Measurements from ENCODE around the gene IL20. TPM values are rescaled to one million over a fixed set of nuclear protein-coding genes. Genes with fewer than 3 reads are reported as not detected.

The IL20 gene
- total RNA-seq, 1 donor from 2014 or later: not detected

GRCh38 chr1:206900149-206900548 is 34.7 kb downstream of the IL20 start:
- DNase-seq (ENCODE audit: low spot score): no peak

DNA sequence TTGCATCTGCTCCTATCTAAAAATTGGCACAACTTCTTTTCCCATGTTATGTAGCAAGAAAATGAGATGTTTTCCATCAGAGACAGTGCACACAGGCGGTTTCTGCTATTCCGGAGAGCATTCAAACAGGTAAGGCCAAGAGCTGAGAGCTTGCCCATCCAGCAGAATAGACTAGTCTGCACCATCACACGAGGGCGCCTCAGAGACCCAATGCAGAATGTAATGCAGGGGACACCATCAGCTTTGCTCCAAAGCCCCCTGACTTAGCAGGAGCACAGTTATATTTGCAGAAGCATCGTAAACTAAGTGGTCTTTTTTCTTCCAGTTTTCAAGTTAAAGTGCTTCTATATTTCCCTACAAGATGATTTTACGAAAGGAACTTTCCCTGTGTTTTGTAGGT is 36.5 kb downstream of the IL20 start:
- DNase-seq (ENCODE audit: low spot score): no peak

GRCh38 chr1:206902702-206903101 is 37.3 kb downstream of the IL20 start:
- DNase-seq (ENCODE audit: low spot score): no peak

DNA sequence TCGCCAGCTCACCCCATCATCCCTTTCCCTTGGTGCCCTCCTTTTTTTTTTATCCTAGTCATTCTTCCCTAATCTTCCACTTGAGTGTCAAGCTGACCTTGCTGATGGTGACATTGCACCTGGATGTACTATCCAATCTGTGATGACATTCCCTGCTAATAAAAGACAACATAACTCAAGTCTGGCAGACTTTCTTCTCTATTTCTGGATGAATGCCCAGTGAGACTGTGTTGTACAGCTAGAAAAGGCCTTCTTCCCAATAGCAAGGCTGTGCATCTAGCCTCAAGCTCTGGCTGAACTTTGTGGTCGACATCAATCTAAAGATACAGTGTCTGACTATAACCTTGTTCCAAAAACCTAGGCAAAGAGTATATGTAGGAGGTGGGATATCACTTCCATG is 38.3 kb downstream of the IL20 start:
- DNase-seq (ENCODE audit: low spot score): no peak

- DNase-seq (ENCODE audit: low spot score): no peak
Measured at GRCh38 chr1:206904423-206905142, 39.2 kb downstream of the IL20 start.

- no peak for DNase-seq (ENCODE audit: low spot score)
Measured at GRCh38 chr1:206905295-206906164, 40.1 kb downstream of the IL20 start.

GRCh38 chr1:206907304-206907991 is 42.0 kb downstream of the IL20 start:
- no peak for DNase-seq (ENCODE audit: low spot score)

DNA sequence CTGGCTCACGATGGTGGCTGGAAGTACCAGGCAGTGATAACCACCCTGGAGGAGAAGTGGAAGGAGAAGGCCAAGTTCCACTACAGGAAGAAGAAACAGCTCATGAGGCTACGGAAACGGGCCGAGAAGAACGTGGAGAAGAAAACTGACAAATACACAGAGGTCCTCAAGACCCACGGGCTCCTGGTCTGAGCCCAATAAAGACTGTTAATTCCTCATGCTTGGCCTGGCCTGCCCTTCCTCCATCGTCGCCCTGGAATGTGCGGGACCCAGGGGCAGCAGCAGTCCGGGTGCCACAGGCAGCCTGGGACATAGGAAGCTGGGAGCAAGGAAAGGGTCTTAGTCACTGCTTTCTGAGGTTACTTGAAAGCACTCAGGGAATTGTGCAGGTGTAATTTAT is 42.6 kb downstream of the IL20 start:
- DNase-seq (ENCODE audit: low spot score): no peak

DNA sequence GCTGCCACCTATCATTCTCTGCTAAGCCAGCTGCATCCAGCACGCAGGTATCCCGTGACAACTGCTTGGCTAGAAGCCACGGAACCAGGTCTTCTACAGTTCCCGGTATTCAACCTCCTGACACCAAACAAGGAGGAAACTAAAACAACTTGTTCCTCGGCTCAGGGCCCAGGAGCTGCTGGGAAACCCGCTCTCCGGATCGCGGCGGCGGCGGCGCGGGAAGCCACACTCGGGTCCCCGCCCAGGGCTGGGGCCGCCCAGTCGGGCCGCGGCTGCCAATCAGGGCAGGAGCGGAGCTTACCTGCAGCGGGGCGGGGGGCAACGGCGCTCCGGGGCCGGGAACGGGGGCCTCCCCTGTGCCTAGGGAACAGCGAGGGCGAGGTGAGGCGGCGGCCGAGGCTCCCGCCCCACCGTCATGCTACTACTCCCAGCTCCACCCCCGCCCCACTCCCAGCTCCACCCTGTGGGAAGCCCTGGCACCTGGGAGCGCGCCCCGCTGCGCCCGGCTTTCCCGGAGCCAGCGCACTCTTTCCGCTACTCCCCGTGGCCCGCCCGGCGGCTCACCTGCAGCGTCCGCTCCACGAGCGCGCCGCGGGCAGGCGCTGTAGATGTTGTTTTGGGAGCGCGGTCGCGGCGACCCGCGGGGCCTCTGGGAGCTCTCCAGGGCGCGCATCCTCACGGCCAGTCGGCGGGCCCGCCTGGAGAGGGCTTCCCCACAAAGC is 43.9 kb downstream of the IL20 start:
- no peak for DNase-seq (ENCODE audit: low spot score)

- no peak for DNase-seq (ENCODE audit: low spot score)
Measured at GRCh38 chr1:206909883-206910318, 44.5 kb downstream of the IL20 start.

- DNase-seq (ENCODE audit: low spot score): no peak
Measured at GRCh38 chr1:206911064-206911663, 45.7 kb downstream of the IL20 start.

DNA sequence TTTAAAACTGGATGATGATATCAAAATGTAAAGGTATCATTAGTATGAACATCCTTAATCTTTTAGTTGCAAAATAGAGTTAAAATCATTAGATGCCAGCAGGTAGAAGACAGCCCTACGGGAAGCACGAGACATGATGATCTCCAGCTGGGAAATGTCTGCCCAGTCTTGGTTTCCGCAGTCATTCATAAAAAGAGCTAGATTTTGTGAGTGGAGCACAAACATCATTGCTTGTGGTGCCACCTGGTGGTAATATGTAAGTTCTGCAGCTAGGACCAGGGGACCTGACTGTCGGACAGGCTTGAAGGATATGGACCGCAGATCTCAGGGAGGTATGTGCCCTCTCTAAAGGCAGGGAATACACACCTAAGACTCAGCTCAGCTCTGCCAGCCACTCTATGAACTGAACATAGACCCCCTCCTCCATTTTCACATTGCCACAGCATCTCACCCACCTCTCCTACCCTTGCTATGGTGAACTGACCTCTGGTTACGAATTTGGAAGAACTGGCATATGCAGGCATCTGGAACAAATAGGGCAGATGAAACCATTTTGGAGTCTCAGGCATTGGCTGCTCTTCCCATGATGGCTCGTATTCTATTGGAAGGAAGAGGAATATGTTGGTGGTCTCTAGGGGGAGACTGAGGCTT is 47.1 kb downstream of the IL20 start:
- no peak for DNase-seq (ENCODE audit: low spot score)

- DNase-seq (ENCODE audit: low spot score): no peak
Measured at GRCh38 chr1:206913766-206914537, 48.5 kb downstream of the IL20 start.

GRCh38 chr1:206915030-206915735 is 49.8 kb downstream of the IL20 start:
- DNase-seq (ENCODE audit: low spot score): no peak

- DNase-seq (ENCODE audit: low spot score): no peak
Measured at GRCh38 chr1:206916000-206916709, 50.7 kb downstream of the IL20 start.

DNA sequence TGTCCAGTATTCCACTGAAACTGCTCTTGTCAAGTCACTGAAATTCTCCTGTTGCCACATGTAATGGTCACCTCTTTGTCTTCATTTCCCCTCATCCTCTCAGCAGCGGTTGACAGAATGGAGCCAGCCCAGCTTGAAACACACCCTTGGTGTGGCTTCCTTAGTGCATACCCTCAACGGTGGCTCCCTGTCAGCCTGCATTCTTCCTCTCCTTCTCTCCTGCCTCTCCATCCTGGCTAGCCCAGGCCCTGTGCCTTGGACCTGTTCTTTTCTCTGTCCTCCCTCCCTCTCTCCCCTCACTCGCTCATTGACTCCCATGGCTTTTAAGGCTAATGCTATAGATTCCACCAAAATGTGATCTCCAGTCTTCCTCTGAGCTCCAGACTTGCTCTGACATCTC is 52.7 kb downstream of the IL20 start:
- DNase-seq (ENCODE audit: low spot score): no peak
